ENCODE results near the gene SLC35D1. TPM values are rescaled to one million over a fixed set of nuclear protein-coding genes. Genes with fewer than 3 reads are reported as not detected.

Gene SLC35D1
- polyA plus RNA-seq, 1 experiment = 28.9 TPM

DNA sequence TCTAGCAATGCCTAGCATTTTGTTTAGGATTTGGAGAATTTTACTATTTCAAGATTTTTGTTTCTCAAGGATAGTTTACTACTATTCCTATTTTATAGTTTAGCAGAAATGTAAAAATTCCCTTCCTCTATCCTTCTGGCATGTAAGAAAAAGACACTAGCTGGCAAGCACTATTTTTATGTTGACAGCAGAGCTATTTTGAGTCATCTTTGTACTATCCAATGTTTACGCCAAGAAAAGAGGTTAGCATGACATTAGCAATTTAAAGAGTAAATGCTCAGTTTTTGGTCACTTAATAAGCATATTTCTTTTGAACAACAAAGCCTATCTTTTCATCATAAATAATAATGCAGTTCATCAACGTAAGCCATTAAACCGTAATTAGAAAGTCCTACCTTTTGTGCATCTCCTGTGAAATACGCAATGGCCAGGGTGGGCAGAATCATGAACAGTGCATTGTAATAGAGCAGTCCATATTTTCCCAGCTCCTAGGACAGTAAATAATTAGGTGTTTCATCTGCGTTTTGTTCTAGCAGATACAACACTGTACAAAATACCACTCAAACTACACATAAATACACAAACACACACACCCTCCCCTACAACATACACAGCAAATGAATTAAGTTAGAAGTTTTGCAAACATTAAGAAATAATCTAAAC, 12.0 kb downstream of the SLC35D1 start:
- TF ChIP-seq, protein P1, sequence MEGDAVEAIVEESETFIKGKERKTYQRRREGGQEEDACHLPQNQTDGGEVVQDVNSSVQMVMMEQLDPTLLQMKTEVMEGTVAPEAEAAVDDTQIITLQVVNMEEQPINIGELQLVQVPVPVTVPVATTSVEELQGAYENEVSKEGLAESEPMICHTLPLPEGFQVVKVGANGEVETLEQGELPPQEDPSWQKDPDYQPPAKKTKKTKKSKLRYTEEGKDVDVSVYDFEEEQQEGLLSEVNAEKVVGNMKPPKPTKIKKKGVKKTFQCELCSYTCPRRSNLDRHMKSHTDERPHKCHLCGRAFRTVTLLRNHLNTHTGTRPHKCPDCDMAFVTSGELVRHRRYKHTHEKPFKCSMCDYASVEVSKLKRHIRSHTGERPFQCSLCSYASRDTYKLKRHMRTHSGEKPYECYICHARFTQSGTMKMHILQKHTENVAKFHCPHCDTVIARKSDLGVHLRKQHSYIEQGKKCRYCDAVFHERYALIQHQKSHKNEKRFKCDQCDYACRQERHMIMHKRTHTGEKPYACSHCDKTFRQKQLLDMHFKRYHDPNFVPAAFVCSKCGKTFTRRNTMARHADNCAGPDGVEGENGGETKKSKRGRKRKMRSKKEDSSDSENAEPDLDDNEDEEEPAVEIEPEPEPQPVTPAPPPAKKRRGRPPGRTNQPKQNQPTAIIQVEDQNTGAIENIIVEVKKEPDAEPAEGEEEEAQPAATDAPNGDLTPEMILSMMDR (IDR thresholded peaks at IDR 0.05; ENCODE audit: low read depth, low read length) = no peak
- H3K27me3 ChIP-seq (ENCODE audit: control insufficient read depth, insufficient read depth, low read length) = no peaks in the 10 kb centered on the region
- H3K9me3 ChIP-seq (ENCODE audit: control insufficient read depth, insufficient read depth, low read length) = no peaks in the 10 kb centered on the region
- no peak for DNase-seq (ENCODE audit: low read depth, low spot score)
- ChIA-PET CTCF (interaction anchor here (0.5 to 0.9 kb wide), 4 partner anchors 84 to 364 kb away, joined by 3 read pairs; partner anchors contain the start of genes DNAI4 and MIER1), POLR2A (interaction anchor here (1.0 to 1.4 kb wide), 4 partner anchors 11 to 28 kb away, joined by 3 to 8 read pairs (median 4); no protein-coding TSS in a partner anchor)
- H3K4me3 ChIP-seq (ENCODE audit: low read depth, low read length) = no peak overlapping the region
- no peak overlapping the region for H3K27ac ChIP-seq (ENCODE audit: low read depth, low read length)

DNA sequence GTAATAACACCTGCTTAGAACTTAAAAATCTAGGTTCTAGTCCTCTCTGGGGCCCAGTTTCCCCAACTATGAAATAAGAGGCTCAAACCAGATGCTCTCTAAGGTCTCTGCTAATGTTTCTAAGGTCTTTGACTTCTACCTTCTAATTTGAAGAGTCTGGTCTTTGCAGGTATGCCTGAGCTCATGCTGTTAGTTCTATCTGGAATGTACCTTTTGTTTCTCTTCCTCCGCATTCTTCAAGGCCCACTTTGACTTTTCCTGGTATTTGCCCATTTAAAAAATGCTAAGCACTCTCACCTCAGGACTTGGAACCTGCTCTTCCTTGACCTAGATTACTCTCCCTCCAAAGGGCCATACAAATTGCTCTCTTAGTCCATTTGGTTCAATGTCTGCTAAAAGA, 13.5 kb downstream of the SLC35D1 start:
- no peak overlapping the region for H3K4me3 ChIP-seq (ENCODE audit: low read depth, low read length)
- H3K9me3 ChIP-seq (ENCODE audit: control insufficient read depth, insufficient read depth, low read length) = no peaks in the 10 kb centered on the region
- H3K27ac ChIP-seq (ENCODE audit: low read depth, low read length) = no peak overlapping the region
- ChIA-PET POLR2A (no interaction called here), CTCF (no interaction called here)
- no peaks in the 10 kb centered on the region for H3K27me3 ChIP-seq (ENCODE audit: control insufficient read depth, insufficient read depth, low read length)
- TF ChIP-seq, protein P1 (IDR thresholded peaks at IDR 0.05; ENCODE audit: low read depth, low read length) = no peak
- no peak for DNase-seq (ENCODE audit: low read depth, low spot score)

DNA sequence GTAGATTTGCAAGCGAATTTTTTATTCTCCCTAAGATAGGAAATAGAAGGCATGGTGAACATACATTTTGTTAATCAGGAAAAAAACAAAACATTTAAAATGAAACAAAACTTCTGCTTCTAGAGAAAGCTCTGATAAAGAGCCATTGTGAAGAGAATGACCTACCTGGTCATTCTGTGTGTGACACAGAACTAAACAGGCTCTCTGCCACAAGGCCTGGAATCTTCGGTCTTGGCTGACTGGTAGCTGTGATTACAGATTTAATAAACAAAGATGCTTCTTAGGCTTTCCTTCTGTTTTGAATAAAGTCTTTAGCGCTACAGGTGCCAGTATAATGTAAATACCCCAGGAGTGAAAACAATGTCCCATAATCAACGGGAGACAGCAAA, 22.1 kb downstream of the SLC35D1 start:
- no peaks in the 10 kb centered on the region for H3K27me3 ChIP-seq (ENCODE audit: control insufficient read depth, insufficient read depth, low read length)
- DNase-seq (ENCODE audit: low read depth, low spot score) = no peak
- H3K27ac ChIP-seq (ENCODE audit: low read depth, low read length) = no peak overlapping the region
- no peaks in the 10 kb centered on the region for H3K9me3 ChIP-seq (ENCODE audit: control insufficient read depth, insufficient read depth, low read length)
- TF ChIP-seq, protein P1 (IDR thresholded peaks at IDR 0.05; ENCODE audit: low read depth, low read length) = no peak
- ChIA-PET POLR2A (no interaction called here), CTCF (interaction anchor here (1.0 kb wide), 1 partner anchor 117 kb away, joined by 4 read pairs; no protein-coding TSS in a partner anchor)
- no peak overlapping the region for H3K4me3 ChIP-seq (ENCODE audit: low read depth, low read length)

DNA sequence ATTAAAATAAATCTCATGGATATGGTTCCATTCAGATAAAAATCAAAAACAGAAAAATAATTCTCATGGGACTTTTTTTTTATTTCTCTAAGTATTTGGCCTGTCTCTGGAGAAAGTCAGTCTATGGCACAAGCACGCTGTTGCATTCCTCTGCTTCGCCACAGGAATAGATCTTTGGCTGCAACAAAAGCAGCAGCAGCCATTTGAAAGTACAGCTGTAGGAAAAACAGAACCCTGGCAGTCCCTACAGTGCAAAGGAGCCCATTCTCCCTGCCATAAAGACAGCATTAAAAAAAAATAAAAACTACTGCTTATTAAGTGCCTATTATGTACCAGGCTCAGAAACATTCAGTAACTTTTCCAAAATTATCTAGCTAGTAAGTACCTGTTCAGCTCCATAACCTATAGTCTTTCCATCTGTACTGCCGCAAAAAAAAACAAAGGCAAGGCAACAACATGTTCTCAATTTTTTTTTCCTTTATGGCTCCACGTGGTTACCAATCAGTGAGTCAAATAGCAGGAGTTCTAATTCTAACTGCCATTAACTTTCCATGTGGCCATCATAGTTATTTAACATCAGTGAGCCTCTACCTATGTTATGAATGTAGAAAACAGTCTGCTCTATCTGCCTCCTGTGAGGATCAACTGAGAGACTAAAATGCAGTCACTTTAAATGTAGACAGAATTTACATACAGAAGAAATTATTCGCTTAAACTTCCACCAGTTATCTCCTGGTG, 22.7 kb downstream of the SLC35D1 start:
- Histone ChIP-seq H3K4me3 (ENCODE audit: low read depth, low read length) (no peak overlapping the region), H3K27me3 (ENCODE audit: control insufficient read depth, insufficient read depth, low read length) (no peaks in the 10 kb centered on the region), H3K9me3 (ENCODE audit: control insufficient read depth, insufficient read depth, low read length) (no peaks in the 10 kb centered on the region), H3K27ac (ENCODE audit: low read depth, low read length) (no peak overlapping the region)
- no peak for DNase-seq (ENCODE audit: low read depth, low spot score)
- TF ChIP-seq, protein P1 (IDR thresholded peaks at IDR 0.05; ENCODE audit: low read depth, low read length) = no peak
- CTCF ChIA-PET = interaction anchor here (1.0 kb wide), 1 partner anchor 117 kb away, joined by 4 read pairs; no protein-coding TSS in a partner anchor
- POLR2A ChIA-PET = no interaction called here

DNA sequence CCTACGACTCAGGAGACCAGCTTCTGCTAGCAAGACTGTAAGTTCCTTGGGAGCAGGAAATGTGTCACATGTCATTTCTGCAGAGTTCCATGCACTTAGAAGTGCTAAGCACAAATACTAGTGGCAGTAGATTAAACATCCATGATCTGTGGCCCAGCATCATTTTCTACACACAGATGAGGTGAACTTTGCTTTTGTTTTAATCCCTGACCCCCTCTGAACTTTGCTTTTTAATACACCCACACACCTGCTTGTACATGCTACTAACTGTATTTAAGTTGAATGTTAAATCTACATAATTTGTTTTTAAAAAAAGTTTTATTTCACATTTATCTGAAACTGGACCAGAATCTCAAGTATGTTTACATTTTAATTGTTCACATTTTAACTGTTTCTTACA, 24.5 kb downstream of the SLC35D1 start:
- no peaks in the 10 kb centered on the region for H3K27me3 ChIP-seq (ENCODE audit: control insufficient read depth, insufficient read depth, low read length)
- no peaks in the 10 kb centered on the region for H3K9me3 ChIP-seq (ENCODE audit: control insufficient read depth, insufficient read depth, low read length)
- H3K27ac ChIP-seq (ENCODE audit: low read depth, low read length) = no peak overlapping the region
- CTCF ChIA-PET = interaction anchor here (0.9 to 1.2 kb wide), 2 partner anchors 33 to 120 kb away, joined by 4 to 5 read pairs; no protein-coding TSS in a partner anchor
- no peak for DNase-seq (ENCODE audit: low read depth, low spot score)
- POLR2A ChIA-PET = no interaction called here
- TF ChIP-seq, protein P1 (IDR thresholded peaks at IDR 0.05; ENCODE audit: low read depth, low read length) = no peak
- H3K4me3 ChIP-seq (ENCODE audit: low read depth, low read length) = no peak overlapping the region
